Limb (tissue), 2 donors: ENCODE data around the gene LHPP.

Experiments used
- DNase-seq, 2 donors: peaks; one replicate each; pipeline ENCODE4 v3.0.0-alpha.2; 2016; ENCODE audit errors: extremely low spot score in 2 of 2

The LHPP gene

GRCh38 chr10:124592736-124593430 is 131.3 kb downstream of the LHPP start:
- no peak for DNase-seq

GRCh38 chr10:124593431-124593985 is 131.9 kb downstream of the LHPP start:
- no peak for DNase-seq

GRCh38 chr10:124594240-124594639 is 132.6 kb downstream of the LHPP start:
- DNase-seq: no peak

GRCh38 chr10:124595143-124595883 is 133.7 kb downstream of the LHPP start:
- DNase-seq: no peak

GRCh38 chr10:124596116-124596785 is 134.6 kb downstream of the LHPP start:
- no peak for DNase-seq

GRCh38 chr10:124596962-124597845 is 135.6 kb downstream of the LHPP start:
- no peak for DNase-seq

GRCh38 chr10:124597846-124598165 is 136.2 kb downstream of the LHPP start:
- DNase-seq: no peak

GRCh38 chr10:124598196-124598595 is 136.6 kb downstream of the LHPP start:
- DNase-seq: no peak

GRCh38 chr10:124598773-124599587 is 137.4 kb downstream of the LHPP start:
- no peak for DNase-seq

GRCh38 chr10:124599588-124600050 is 138.0 kb downstream of the LHPP start:
- DNase-seq: no peak

GRCh38 chr10:124600051-124600880 is 138.6 kb downstream of the LHPP start:
- no peak for DNase-seq

- DNase-seq: no peak
Measured at GRCh38 chr10:124601016-124601415, 139.4 kb downstream of the LHPP start.

GRCh38 chr10:124601431-124602120 is 140.0 kb downstream of the LHPP start:
- no peak for DNase-seq

GRCh38 chr10:124602121-124602561 is 140.5 kb downstream of the LHPP start:
- no peak for DNase-seq

- no peak for DNase-seq
Measured at GRCh38 chr10:124602646-124603365, 141.2 kb downstream of the LHPP start.

GRCh38 chr10:124603376-124604213 is 142.0 kb downstream of the LHPP start:
- DNase-seq: no peak
